CD4-positive, alpha-beta T cell treated with Interleukin-4 for 1 hour (primary cell): ENCODE data around the gene MLF1.
"Not testable (repeated sequence)": the region's sequence is repeated elsewhere in the genome, so short reads cannot be mapped to it uniquely, and the experiment has no call there.

Experiments
- DNase-seq, 2 donors: peaks; one replicate each; pipeline ENCODE4 v3.0.0-alpha.2; 2020 to 2022

MLF1 gene, protein sequence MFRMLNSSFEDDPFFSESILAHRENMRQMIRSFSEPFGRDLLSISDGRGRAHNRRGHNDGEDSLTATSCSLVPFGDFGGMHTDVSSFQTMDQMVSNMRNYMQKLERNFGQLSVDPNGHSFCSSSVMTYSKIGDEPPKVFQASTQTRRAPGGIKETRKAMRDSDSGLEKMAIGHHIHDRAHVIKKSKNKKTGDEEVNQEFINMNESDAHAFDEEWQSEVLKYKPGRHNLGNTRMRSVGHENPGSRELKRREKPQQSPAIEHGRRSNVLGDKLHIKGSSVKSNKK

DNA sequence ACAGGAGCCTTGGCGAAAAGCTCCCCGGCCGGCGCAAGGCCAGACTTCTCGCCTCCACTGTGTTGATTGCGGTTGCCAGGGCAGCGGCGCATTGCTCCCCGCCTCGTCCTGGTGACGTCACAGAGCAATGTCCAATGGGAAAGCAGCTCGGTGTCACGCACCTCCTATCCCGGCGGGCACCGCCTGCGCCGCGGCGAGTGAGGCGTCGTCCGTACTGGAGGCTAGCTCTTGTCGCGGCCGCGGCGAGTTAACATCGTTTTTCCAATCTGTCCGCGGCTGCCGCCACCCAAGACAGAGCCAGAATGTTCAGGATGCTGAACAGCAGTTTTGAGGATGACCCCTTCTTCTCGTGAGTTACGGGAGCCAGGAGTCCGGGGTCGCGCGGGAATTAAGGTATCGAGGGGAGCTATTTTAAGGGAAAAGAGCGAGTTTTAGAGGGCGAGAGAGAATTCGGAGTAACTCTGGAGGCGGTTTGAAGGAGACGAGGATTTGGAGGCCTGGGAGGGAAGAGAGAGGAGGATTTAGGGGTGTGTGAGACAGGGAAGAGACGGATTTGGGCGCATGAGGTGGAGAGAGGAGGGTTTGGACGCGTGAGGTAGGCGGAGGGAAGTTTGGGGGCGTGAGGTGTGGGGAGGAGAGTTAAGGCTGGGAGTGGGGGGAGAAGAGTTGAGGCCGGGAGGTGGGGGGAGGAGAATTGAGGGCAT, at the start of gene MLF1:
Gene MLF1, plus strand, starts transcription at position 196 of the 704 bp plus-strand sequence. Its CDS starts 107 bp downstream, at position 303.
- DNase-seq, result peak; percentile 90 to 92

DNA sequence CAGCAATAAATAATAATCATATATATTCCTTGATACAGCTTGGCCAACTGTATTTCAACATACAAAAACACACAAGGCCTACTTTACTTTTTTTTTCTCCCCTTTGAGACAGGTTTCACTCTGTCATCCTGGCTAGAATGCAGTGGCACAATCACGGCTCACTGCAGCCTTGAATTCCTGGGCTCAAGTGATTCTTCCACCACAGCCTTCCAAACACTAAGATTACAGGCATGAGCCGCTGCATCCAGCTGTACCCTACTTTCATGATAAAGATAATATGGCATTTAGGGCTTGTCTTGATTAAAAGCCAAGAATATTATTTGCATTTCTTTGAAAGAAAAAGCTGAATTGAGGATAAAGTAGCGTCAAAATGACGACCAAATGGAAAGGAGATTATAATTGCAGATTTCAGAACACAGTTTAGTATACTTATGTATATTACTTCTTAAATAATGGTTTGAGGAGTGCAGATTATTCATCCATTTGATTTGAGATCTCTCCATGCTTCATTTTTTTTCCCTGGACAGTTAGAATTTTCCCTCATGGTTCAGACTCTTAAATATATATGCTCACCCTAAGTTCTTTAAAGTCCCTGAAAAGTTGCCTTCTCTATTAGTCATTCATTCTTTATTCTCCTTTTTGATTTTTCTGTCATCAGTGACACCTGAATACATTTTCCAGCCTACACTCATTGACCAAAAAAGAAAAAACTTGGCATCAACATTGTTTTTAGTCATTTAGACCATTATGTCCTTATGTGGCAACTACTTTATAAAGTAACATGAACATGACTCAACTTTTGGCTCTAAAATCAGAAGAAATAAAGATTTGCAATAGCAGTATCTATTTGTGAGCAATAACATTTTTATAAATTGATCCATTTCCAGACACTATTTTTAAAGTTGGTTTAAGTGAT, 48.5 kb upstream of the MLF1 start:
- DNase-seq, result no peak

DNA sequence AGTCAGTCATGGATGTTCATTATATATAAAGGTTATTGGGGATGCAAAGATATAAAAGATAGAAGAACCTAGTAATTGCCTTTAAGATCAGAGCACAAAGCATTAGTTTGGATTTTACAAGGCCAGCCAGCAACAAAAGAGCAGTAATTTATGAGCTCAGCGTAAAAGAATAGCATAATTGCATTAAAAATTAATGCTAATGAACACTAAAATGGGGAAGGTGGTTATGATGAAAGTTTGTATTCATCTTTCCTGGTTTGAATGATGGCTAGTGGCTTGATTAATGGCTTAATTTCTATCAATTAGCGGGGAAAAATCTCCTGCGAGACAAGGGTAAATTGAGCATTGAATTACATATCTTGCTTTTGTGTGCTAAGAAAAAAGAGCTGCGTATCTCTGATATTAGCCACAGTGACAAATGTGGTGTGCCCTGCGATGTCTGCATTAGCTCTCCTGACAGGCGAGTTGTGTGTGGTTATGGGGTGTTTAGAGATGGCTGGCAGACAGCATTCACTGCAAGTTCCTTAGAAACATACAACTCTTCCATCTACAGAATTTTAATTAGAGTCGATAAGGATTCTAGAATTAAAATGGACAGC, 42.8 kb upstream of the MLF1 start:
- DNase-seq, result no peak

DNA sequence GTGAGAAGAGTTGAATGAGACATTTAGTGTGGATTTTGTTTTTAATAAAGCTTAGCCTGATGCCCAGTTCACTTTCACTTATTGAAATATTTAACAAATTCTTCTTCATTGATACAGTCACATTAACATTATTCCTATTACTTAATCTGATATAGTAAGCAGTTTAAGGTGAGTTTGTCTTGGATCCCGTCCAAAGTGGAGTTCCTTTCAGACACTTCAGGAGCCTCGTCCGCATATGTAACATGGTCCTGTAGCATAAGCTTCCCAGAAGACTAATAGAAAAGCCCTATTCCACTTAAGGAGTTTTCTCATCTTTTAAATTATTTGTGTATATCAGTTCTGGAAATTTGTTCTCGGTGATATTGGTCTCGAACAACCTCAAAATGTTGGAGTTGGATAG, 39.7 kb upstream of the MLF1 start:
- no peak for DNase-seq

DNA sequence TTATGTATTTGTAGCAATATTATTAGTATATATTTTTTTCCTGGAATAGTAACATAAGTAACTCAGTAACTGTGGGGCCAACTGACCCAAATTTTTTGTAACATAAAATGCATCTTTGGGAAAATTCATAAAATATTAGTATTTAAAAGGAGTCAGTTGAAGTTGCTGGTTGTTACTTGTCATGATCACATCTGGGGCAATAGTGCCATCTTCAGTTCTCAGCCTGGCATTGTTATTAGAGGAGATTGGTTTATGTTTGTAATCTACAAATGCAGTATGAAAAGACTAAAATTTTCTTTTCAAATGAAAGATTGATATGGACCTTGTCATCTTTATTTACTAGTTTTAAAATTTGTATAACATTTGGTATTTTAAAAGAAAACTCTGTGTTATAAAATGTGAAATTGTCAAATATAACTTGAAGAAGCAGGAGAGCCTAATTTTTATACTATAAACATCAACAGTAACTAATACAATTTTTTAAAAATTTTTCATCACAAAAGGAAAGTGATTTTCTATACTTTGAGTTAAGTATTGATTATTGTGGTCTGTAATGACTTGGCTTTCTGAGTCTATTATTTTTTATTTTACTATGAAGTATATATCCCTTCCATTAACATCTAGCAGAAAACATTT, 38.8 kb upstream of the MLF1 start:
- DNase-seq, result peak in 1 of 2 donors; percentile 27

DNA sequence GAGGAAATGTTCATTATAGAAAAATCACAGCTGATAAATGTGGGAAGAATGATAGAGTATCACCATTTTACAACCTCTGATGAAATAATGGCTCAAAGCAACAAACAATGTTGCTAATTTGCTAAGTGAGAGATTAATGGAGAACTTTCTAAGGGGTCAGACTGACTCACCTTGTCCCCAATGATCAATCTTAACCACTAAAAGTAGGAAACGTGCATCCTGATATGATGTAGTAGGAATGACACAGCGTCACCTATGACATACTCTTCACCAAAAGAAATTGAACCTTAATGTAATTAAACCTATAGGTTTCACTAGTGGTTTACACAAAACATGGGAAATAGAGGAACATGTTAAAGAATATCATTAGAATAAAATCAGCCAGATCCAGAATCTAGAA, 35.1 kb upstream of the MLF1 start:
- DNase-seq, result no peak

DNA sequence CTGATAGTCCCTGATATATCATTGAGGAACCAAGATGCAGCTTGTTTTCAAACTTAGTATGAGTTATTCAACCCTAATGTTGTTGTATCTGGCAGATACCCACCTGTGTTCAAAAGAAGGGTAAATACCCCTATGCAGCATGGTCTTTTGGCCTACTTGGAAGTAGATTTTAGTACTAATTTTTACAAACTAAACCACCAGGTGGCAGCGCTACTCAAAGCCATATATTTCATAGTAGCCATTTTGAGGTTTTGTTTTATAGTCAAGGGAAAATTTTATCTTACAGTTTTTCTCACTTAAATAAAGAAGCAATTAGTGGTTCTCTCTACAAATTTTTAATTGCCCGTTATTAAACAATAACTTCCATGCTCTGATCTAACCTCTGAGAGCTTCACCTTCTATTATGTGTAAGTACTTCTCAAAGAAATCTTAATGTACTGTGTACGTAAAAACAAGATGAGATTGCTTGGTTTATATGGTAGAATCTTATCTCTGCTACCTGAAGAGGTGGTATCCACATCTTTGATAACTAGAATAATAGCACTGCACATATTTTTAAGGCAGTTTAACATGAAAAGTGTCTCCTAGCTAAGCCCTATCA, 31.5 kb upstream of the MLF1 start:
- DNase-seq, result peak in 1 of 2 donors; percentile 62

DNA sequence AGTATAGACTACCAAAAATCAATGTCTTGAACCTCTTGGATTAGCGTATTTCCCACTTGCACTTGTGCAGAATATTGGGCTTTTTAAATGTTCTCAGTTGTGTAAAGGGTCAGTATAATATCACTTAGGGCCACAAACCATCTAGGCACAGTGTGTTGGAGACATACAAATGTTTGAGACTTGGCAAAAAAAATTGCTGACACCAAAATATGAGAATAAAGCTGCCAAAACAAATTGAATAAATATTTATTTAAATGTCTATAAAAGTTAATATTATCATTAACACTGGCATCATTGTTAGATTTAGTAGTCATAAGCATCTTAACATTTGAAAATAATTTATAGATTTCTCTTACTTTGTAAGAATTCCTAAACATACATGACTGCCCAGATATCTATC, 30.9 kb upstream of the MLF1 start:
- no peak for DNase-seq

DNA sequence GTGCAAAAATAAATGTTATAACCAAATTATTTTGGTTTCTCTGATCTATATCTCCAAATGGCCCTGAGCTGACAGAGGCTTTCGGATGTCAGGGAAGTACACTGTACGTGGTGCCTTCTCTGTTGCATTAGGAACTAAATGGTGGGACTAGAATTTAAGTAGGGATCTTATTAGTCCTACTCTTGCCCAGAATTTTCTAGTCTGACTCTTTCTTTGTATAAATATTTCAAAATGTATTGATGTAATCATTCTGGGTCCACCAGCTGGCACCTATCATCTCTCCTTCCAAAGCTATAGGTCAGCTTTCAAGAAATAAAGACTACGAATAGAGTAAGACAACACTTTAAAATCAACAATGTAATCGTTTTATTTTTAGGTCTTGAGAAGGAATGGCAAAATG, 22.3 kb upstream of the MLF1 start:
- no peak for DNase-seq

DNA sequence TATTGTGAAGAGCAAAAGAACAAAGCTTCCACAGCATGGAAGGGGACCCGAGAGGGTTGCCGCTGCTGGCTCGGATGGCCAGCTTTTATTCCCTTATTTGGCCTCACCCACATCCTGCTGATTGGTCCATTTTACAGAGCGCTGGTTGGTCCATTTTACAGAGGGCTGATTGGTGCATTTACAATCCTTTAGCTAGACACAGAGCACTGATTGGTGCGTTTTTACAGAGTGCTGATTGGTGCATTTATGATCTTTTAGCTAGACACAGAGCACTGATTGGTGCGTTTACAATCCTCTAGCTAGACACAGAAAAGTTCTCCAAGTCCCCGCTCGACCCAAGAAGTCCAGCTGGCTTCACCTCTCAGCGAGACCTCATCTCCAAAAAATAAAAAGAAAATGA, 21.1 kb upstream of the MLF1 start:
- not testable (repeated sequence) for DNase-seq

DNA sequence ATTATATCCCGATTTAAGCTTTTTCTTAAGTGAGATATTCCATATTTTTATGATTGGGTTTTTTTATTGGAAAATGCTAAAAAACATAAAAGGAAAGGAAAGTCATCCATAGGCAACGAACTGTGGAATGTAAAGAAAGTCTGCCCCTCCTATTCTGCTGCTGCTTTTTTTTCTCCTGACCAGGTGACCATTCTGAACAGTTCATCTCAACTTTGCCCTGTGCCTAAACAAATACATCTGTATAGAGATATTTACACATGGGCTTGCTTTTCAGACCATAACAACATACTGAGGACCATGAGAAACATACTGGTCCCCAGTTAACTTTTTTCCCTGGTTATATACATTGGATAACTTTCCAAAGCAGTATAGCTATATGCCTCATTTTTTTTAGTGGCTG, 18.9 kb upstream of the MLF1 start:
- no peak for DNase-seq

DNA sequence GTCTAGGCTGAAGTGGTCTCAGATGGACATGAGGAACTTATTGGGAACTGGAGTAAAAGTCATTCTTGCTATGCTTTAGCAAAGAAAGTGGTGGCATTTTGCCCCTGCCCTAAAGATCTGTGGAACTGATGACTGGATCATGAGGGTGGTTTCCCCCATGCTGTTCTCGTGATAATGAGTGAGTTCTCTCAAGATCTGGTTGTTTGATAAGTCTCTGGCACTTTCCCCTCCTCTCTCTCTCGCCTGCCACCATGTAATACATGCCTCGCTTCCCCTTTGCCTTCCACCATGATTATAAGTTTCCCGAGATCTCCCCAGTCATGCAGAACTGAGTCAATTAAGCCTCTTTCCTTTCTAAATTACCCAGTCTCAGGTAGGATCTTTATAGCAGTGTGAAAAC, 11.5 kb upstream of the MLF1 start:
- no peak for DNase-seq

DNA sequence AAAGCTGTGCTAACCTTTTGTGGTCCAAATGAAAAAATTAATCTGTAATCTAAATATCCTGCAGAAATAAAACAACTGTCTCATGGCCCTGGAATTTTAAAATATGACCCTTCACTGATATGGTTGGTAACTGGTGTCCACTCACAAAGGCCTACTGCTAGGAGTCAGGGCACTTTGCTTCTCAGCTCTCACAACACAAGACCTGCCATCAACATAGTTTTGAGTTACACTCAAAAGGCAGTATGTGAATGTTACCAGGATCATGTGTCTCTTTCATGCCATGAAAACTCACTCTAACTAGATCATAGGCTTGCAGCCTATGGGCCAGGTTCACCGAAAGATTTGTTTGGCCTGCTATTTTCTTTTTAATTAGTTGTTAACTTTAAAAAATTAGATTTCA, 10.0 kb upstream of the MLF1 start:
- no peak for DNase-seq

DNA sequence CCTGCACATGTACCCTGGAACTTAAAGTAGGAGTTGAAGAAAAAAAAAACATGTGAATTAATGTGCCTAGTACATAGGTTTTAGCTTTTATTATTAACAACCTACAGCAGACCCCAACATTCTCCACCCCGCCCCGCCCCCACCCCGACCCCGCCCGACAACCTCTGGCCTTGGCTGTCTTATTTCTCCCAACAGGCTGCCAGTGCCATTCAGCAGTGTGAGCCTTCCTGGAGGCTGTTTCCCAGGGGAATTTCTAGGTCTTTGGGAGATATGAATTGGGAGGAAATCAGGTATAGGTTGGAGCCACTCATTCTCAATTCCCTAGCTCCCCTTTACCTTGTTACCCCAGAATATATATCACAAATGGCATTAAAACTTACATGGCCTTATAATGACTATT, 8.3 kb upstream of the MLF1 start:
- no peak for DNase-seq

DNA sequence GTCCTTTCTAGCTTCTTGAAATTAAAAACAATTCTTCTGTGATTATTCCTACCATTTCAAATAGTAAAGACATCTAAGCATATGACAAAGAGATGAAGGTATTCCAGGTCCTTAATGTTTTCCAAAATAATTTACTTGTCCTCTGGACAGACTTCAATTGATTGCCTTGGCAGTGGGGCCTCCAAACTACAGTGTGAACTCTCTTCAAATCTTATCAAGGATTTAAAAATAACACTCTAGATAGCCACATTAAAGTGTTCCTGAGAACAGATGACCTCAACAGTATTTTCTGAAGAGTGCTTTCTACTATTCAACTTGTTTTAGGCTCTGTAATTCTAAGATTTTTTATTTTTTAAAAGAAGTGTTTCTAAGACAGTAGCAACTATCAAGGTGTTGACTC, 7.9 kb upstream of the MLF1 start:
- DNase-seq, result no peak

DNA sequence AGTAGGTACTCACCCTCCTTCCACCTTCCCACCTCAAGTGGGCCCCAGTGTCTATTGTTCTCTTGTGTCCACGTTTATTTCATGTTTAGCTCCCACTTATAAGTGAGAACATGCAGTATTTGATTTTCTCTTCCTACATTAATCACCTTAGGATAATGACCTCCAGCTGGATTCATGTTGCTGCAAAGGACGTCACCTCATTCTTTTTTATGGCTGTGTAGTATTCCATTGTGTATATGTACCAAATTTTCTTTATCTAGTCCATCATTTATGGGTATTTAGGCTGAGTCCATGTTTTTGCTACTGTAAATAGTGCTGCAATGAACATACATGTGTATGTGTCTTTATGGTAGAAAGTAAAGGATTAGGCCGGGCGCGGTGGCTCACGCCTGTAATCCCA, 5.9 kb upstream of the MLF1 start:
- no peak for DNase-seq

DNA sequence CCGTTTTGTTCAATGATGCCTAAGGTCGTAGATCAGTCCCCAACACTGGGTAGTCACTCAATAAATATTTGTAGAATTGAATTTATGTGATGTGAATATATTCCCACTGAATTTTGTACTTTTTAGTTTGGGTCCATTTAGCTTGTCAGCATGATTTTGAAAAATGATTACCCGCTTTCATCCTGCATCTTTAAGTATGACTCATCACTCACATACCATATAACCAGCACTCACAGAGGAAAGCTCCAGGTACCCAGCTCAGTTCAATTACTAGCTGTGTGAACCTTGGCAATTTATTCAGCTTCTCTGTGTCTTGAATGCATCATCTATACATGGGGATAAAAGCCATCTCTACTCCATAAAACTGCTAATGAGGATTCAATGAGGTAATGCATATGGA, 2.2 kb upstream of the MLF1 start:
- no peak for DNase-seq

DNA sequence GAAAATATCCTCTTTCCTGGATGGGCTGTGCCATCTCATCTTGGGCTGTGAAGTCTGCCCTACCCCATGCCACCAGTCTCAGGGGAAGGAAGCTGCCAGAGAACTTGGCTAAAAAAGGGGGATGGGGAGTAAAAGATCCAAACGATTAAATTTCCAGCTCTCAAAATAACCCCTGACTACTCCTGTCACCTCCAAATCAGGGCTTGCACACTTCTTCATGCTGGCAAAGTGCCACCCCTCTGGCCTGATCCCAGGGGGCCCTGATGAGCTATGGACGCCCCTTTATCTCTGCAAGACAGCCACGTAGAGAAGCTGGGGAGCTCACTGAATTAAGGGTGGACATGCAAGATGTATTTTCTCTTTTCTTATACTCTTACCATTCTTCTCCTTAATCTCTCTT, 1.2 kb upstream of the MLF1 start:
- no peak for DNase-seq

DNA sequence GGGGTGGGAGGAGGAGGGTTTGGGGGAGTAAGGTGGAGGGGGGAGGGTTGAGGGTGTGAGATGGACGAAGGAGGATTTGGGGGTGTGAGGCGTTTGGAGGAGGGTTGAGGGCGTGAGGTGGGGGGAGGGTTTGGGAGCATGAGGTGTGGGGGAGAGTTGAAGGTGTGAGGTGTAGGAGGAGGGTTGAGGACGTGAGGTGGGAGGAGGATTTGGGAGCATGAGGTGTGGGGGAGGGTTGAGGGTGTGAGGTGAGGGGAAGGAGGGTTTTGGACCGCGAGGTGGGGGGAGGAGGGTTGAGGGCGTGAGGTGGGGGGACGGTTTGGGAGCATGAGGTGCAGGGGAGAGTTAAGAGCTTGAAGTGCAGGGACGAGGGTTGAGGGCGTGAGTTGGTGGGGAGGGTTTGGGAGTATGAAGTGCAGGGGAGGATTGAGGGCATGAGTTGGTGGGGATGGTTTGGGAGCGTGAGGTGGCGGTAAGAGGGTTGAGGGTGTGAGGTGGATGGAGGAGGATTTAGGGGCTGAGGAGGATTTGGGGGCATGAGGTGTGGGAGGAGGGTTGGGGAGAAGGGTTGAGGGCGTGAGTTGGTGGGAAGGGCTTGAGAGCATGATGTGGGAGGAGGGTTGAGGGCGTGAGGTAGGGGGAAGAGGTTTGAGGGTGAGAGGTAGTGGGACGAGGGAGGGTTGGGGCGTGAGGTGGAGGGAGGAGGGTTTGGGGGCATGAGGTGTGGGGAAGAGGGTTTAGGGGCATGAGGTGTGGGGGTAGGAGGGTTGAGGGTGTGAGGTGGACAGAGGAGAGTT, 1.2 kb downstream of the MLF1 start:
- DNase-seq, result no peak

DNA sequence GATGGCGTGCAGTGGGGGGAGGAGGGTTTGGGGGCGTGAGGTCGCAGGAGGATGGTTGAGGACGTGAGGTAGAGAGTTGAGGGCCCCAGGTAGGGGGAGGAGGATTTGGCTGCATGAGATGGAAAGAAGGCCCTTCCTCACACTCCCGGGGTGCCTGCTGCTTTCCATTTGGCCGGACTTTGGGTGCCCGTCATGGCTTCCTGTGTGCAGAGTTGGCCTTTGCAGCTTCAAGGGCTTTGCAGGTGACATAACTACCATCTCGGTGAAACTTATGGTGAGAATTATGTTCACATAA, 1.7 kb downstream of the MLF1 start:
- no peak for DNase-seq

DNA sequence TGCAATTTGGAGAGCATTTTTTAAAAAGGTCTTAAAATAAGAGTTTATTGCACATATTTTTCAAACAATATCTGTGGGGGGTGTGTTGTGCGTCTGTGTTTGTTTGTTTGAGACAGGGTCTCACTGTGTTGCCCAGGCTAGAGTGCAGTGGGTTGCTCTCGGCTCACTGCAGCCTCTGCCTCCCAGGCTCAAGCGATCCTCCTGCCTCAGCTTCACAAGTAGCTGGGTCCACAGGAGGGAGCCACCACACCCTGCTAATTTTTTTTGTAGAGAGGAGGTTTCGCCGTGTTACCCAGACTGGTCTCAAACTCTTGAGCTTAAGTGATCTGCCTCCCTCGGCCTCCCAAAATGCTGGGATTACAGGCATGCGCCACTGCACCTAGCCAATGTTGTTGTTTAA, 2.7 kb downstream of the MLF1 start:
- DNase-seq, result no peak

DNA sequence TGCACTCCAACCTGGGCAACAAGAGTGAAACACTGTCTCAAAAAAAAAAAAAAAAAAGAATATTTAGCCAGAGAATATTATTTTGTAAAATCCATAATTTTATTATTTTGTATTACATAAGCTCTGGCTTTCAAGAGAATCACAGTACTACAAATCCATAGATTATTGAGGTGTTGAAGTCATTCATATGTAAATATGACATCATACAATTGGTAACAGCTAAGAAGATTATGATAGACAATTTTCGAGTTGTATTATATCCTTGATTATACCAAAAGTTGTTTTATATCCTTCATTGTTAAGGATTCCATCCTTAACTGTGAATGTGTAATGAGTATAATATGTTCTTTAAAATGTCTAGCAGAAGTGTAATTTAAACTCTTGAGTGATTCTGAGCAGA, 3.7 kb downstream of the MLF1 start:
- no peak for DNase-seq
